Kidney (tissue), 14 donors: ENCODE measurements around the gene COQ6. TPM values are rescaled to one million over a fixed set of nuclear protein-coding genes. Genes with fewer than 3 reads are reported as not detected.
A peak's percentile ranks its signal among the peaks of the same experiment; 100 is the strongest.

Source experiments
- DNase-seq, 5 donors: peaks; one replicate each; pipeline ENCODE4 v3.0.0-alpha.2; 2013 to 2020
- FAIRE-seq: peaks from 2 replicates; lab custom pipeline; 2012; peaks lifted over from hg19 to GRCh38; lab: Jason Lieb, UNC
- H3K27ac ChIP-seq, 2 donors: one replicate each; pipeline ENCODE4 v1.7.0; 2013; ENCODE audit warnings: low read depth in 2 of 2, low read length in 2 of 2, inconsistent platforms in 1 of 2
- H3K27me3 ChIP-seq: one replicate; pipeline ENCODE4 v1.7.1; 2013; ENCODE audit warnings: low read length, inconsistent platforms; ENCODE audit not compliant: control insufficient read depth, insufficient read depth
- H3K36me3 ChIP-seq, 3 donors: one replicate each; pipeline versions ENCODE4 v1.7.0 to v1.7.1; 2013; ENCODE audit warnings: low read length in 3 of 3, control low read depth in 1 of 3, inconsistent platforms in 1 of 3; ENCODE audit not compliant: insufficient read depth in 3 of 3, control insufficient read depth in 2 of 3
- H3K4me1 ChIP-seq, 3 donors: one replicate each; pipeline versions ENCODE4 v1.7.0 to v1.7.1; 2013; ENCODE audit warnings: low read length in 3 of 3, inconsistent platforms in 1 of 3, low read depth in 1 of 3; ENCODE audit not compliant: control insufficient read depth in 2 of 3, insufficient read depth in 2 of 3
- H3K4me3 ChIP-seq, 3 donors: one replicate each; pipeline versions ENCODE4 v1.7.0 to v1.8.1; 2013; ENCODE audit warnings: low read length in 3 of 3, control low read depth in 1 of 3, inconsistent platforms in 1 of 3
- H3K9ac ChIP-seq, 3 donors: one replicate each; pipeline versions ENCODE4 v1.7.0 to v1.7.1; 2013; ENCODE audit warnings: low read length in 3 of 3, control low read depth in 1 of 3, inconsistent platforms in 1 of 3
- H3K9me3 ChIP-seq, 3 donors: one replicate each; pipeline versions ENCODE4 v1.7.0 to v1.7.1; 2013; ENCODE audit warnings: low read length in 3 of 3, control low read depth in 1 of 3, inconsistent platforms in 1 of 3; ENCODE audit not compliant: control insufficient read depth in 2 of 3, insufficient read depth in 1 of 3
- intact Hi-C: fragments of 100-400 bp; cut with DNase I; formaldehyde crosslinking; loops from one replicate; pipeline ENCODE4 v1.11.1; 2022
- polyA plus RNA-seq: library from polyadenylated mRNA; stranded (reverse); fragments of 350-450 nt; fragmentation: Illumina TruSeq; extraction: RNeasy Lipid Tissue Mini Kit (QIAGEN cat#74804); gene quantifications from one replicate; pipeline ENCODE4 v1.2.3, GENCODE V29; 2014; ENCODE audit warnings: low read depth, low replicate concordance; ENCODE audit not compliant: insufficient read depth
- total RNA-seq: library from RNA; stranded (reverse); fragmentation: NEBNext Ultra II Directional; extraction: Animal tissue kit (Norgen Biotek cat#: 25700); gene quantifications from one replicate; pipeline ENCODE4 v1.2.1, GENCODE V29; 2021
- TF ChIP-seq, protein P1 (sequence below): IDR thresholded peaks from 3 replicates; pipeline ENCODE4 v1.5.1; 2012; ENCODE audit warnings: mild to moderate bottlenecking, moderate library complexity, borderline replicate concordance; ENCODE audit not compliant: insufficient read depth; ENCODE audit errors: extremely low read depth
- donor health status: control.
- donor health status: control.
- donor health status: control.
- donor health status: control.
- donor health status: control.
- donor health status: DM: yes; HTN: yes; CAD: no.
- donor health status: Normal renal cell carcinoma (clear cell type).

Gene COQ6
- total and polyA plus RNA-seq, 2 donors from 2014 or later = 24.6 to 40.8 TPM

DNA sequence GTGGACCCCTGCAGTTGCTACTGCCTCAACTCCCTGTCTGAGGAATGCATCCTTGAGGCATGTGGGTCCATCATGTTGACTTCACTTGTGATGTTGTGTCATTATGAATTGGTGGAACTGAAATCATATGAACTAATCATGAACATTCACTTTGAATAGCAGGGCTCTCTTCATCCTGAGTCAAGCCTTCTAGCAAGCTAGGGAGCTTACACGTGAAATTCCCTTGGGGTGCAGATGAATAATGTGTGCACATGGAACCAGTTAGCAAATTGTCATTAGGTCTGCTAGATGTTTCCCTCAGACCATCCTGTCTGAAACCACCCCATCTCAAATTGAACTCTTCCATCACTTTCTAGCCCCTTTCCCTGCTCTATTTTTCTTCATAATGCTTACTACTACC is 3.6 kb downstream of the COQ6 start:
- Histone ChIP-seq H3K4me1 (no peaks in the 10 kb centered on the region), H3K4me3 (no peak overlapping the region), H3K36me3 (peaks cover 3 to 39% (median 21%) of the 10 kb centered on the region in 3 donors), H3K9ac (no peak overlapping the region), H3K27me3 (no peaks in the 10 kb centered on the region), H3K27ac (no peak overlapping the region), H3K9me3 (no peaks in the 10 kb centered on the region)
- intact Hi-C loops = no loop called here
- no peak for FAIRE-seq
- no peak for DNase-seq
- TF ChIP-seq, protein P1, sequence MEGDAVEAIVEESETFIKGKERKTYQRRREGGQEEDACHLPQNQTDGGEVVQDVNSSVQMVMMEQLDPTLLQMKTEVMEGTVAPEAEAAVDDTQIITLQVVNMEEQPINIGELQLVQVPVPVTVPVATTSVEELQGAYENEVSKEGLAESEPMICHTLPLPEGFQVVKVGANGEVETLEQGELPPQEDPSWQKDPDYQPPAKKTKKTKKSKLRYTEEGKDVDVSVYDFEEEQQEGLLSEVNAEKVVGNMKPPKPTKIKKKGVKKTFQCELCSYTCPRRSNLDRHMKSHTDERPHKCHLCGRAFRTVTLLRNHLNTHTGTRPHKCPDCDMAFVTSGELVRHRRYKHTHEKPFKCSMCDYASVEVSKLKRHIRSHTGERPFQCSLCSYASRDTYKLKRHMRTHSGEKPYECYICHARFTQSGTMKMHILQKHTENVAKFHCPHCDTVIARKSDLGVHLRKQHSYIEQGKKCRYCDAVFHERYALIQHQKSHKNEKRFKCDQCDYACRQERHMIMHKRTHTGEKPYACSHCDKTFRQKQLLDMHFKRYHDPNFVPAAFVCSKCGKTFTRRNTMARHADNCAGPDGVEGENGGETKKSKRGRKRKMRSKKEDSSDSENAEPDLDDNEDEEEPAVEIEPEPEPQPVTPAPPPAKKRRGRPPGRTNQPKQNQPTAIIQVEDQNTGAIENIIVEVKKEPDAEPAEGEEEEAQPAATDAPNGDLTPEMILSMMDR = no peak

DNA sequence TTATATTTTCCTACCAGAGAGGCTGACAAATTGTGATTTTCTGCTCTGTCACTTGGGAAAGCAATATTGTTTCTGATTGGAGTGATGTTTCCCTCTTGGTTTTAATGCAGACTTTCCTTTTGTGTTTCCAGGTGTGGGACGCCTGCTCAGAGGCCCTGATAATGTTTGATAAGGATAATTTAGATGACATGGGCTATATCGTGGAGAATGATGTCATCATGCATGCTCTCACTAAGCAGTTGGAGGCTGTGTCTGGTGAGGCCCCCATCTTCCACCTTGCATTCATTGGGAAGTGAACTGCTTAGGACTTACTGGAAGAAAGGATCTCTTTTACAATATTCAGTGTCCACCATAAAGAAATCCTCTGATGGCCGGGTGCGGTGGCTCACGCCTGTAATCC is 5.6 kb downstream of the COQ6 start:
- Histone ChIP-seq H3K27me3 (no peaks in the 10 kb centered on the region), H3K36me3 (peaks cover 3 to 54% (median 35%) of the 10 kb centered on the region in 3 donors), H3K27ac (no peak overlapping the region), H3K4me1 (no peaks in the 10 kb centered on the region), H3K9ac (no peak overlapping the region), H3K9me3 (no peaks in the 10 kb centered on the region), H3K4me3 (no peak overlapping the region)
- TF ChIP-seq, protein P1 = no peak
- FAIRE-seq (no peak), DNase-seq (no peak)
- intact Hi-C loops = no loop called here

GRCh38 chr14:73958591-73958990 is 8.5 kb downstream of the COQ6 start:
- Histone ChIP-seq H3K27ac (no peak overlapping the region), H3K36me3 (peaks cover 7 to 69% (median 44%) of the 10 kb centered on the region in 3 donors), H3K4me1 (no peaks in the 10 kb centered on the region), H3K4me3 (no peak overlapping the region), H3K9ac (no peak overlapping the region), H3K27me3 (no peaks in the 10 kb centered on the region), H3K9me3 (no peaks in the 10 kb centered on the region)
- no peak for FAIRE-seq
- no peak for DNase-seq
- intact Hi-C loops = no loop called here
- TF ChIP-seq, protein P1 = no peak

- TF ChIP-seq, protein P1 = no peak
- H3K27ac ChIP-seq = no peak overlapping the region
- no peak overlapping the region for H3K9ac ChIP-seq
- intact Hi-C loops = no loop called here
- DNase-seq (peak in 1 of 5 donors; percentile 10), FAIRE-seq (no peak)
- H3K27me3 ChIP-seq = no peaks in the 10 kb centered on the region
- peaks cover 7 to 56% (median 37%) of the 10 kb centered on the region in 3 donors for H3K36me3 ChIP-seq
- no peaks in the 10 kb centered on the region for H3K9me3 ChIP-seq
- no peak overlapping the region for H3K4me3 ChIP-seq
- H3K4me1 ChIP-seq = peaks cover 0 to 3% (median 0%) of the 10 kb centered on the region in 3 donors
Observed at GRCh38 chr14:73961192-73961591, 11.1 kb downstream of the COQ6 start.
